Lung (tissue), 12 donors: ENCODE results near the gene RANBP17. TPM values are rescaled to one million over a fixed set of nuclear protein-coding genes. Genes with fewer than 3 reads are reported as not detected.
A peak's percentile ranks its signal among the peaks of the same experiment; 100 is the strongest.

Experiments
- ATAC-seq: fragments of 200-7000 bp; cut with Tn5 transposase; one replicate; pipeline ENCODE4 v1.9.1; 2020; ENCODE audit warnings: moderate number of reproducible peaks; ENCODE audit not compliant: insufficient read depth, low FRiP score
- DNase-seq, 3 donors: peaks; one replicate each; pipeline ENCODE4 v3.0.0-alpha.2; 2013 to 2017
- H3K27ac ChIP-seq, 2 donors: one replicate each; pipeline ENCODE4 v1.5.1; 2013; ENCODE audit warnings: mild to moderate bottlenecking in 2 of 2, moderate library complexity in 2 of 2, control low read depth in 1 of 2, inconsistent platforms in 1 of 2, low read depth in 1 of 2, low read length in 1 of 2
- H3K27me3 ChIP-seq, 3 donors: one replicate each; pipeline ENCODE4 v1.5.1; 2013; ENCODE audit warnings: low read length in 2 of 3; ENCODE audit not compliant: control insufficient read depth in 3 of 3, insufficient read depth in 3 of 3
- H3K36me3 ChIP-seq, 4 donors: one replicate each; pipeline ENCODE4 v1.5.1; 2013; ENCODE audit warnings: low read length in 4 of 4, mild to moderate bottlenecking in 1 of 4, moderate library complexity in 1 of 4; ENCODE audit not compliant: control insufficient read depth in 4 of 4, insufficient read depth in 4 of 4
- H3K4me1 ChIP-seq, 5 donors: one replicate each; pipeline ENCODE4 v1.5.1; 2013; ENCODE audit warnings: low read length in 5 of 5, mild to moderate bottlenecking in 2 of 5, moderate library complexity in 1 of 5; ENCODE audit not compliant: control insufficient read depth in 5 of 5, insufficient read depth in 5 of 5
- H3K4me3 ChIP-seq: one replicate; pipeline ENCODE4 v1.5.1; 2013; ENCODE audit warnings: mild to moderate bottlenecking, control low read depth, moderate library complexity
- H3K9ac ChIP-seq, 2 donors: one replicate each; pipeline ENCODE4 v1.5.1; 2013; ENCODE audit warnings: low read length in 2 of 2, control low read depth in 1 of 2; ENCODE audit not compliant: insufficient read depth in 1 of 2
- H3K9me3 ChIP-seq, 4 donors: one replicate each; pipeline ENCODE4 v1.5.1; 2013; ENCODE audit warnings: low read length in 3 of 4, mild to moderate bottlenecking in 1 of 4, moderate library complexity in 1 of 4; ENCODE audit not compliant: control insufficient read depth in 4 of 4, insufficient read depth in 3 of 4
- WGBS, 2 donors: extraction: QIAGEN DNeasy Blood & Tissue Kit; methylation state at CpG; one replicate each; pipeline ENCODE4 v1.1.7; 2013; 5-methylcytosine and 5-hydroxymethylcytosine counted together
- polyA plus RNA-seq, 2 donors: library from polyadenylated mRNA; stranded (reverse); fragments of 200-250 nt; gene quantifications; one replicate each; pipeline ENCODE4 v1.2.1, GENCODE V29; 2013
- total RNA-seq, 2 donors: library from RNA; depleted of rRNA in 1 of 2; stranded (reverse); fragments of >200 nt in 1 of 2; gene quantifications; one replicate each; pipeline ENCODE4 v1.2.1, GENCODE V29; 2014 to 2021
- TF ChIP-seq, protein P1 (sequence below): IDR thresholded peaks from 2 replicates; pipeline ENCODE4 v1.5.1; 2012; ENCODE audit warnings: mild to moderate bottlenecking; ENCODE audit errors: control extremely low read depth, extremely low read depth
- donor health status: control.
- donor health status: control.
- donor health status: Bipolar disorder and iron deficiency.
- donor health status: healthy.
- donor health status: DM: yes; HTN: yes; CAD: no.

RANBP17 gene
- total and polyA plus RNA-seq, 4 donors: 1.8 to 130 (median 11.0) TPM

- Histone ChIP-seq H3K9ac (no peak overlapping the region), H3K27ac (no peak overlapping the region), H3K9me3 (peaks cover 0 to 16% (median 0%) of the 10 kb centered on the region in 4 donors), H3K36me3 (no peaks in the 10 kb centered on the region), H3K4me1 (peaks cover 0 to 31% (median 4%) of the 10 kb centered on the region in 5 donors), H3K4me3 (no peak overlapping the region), H3K27me3 (peaks cover 16 to 100% (median 86%) of the 10 kb centered on the region in 3 donors)
- DNase-seq (peak in 1 of 3 donors; percentile 21), ATAC-seq (no peak)
- TF ChIP-seq, protein P1, sequence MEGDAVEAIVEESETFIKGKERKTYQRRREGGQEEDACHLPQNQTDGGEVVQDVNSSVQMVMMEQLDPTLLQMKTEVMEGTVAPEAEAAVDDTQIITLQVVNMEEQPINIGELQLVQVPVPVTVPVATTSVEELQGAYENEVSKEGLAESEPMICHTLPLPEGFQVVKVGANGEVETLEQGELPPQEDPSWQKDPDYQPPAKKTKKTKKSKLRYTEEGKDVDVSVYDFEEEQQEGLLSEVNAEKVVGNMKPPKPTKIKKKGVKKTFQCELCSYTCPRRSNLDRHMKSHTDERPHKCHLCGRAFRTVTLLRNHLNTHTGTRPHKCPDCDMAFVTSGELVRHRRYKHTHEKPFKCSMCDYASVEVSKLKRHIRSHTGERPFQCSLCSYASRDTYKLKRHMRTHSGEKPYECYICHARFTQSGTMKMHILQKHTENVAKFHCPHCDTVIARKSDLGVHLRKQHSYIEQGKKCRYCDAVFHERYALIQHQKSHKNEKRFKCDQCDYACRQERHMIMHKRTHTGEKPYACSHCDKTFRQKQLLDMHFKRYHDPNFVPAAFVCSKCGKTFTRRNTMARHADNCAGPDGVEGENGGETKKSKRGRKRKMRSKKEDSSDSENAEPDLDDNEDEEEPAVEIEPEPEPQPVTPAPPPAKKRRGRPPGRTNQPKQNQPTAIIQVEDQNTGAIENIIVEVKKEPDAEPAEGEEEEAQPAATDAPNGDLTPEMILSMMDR: no peak
- 12 to 14% methylated on average over 11 of the region's 11 CpGs for WGBS, 2 donors
Measured at GRCh38 chr5:171317230-171317629, 455.4 kb downstream of the RANBP17 start.

- Histone ChIP-seq H3K36me3 (no peaks in the 10 kb centered on the region), H3K4me3 (no peak overlapping the region), H3K27me3 (peaks cover 14 to 100% (median 85%) of the 10 kb centered on the region in 3 donors), H3K9me3 (peaks cover 0 to 13% (median 0%) of the 10 kb centered on the region in 4 donors), H3K9ac (no peak overlapping the region), H3K4me1 (peaks cover 0 to 28% (median 4%) of the 10 kb centered on the region in 5 donors), H3K27ac (no peak overlapping the region)
- DNase-seq (peak in 1 of 3 donors; percentile 41), ATAC-seq (no peak)
- TF ChIP-seq, protein P1: no peak
- whole genome bisulfite sequencing, 2 donors: 4 to 7% methylated on average over 8 to 9 of the region's 9 CpGs
Measured at GRCh38 chr5:171318026-171318425, 456.2 kb downstream of the RANBP17 start.

GRCh38 chr5:171321447-171321846 is 459.6 kb downstream of the RANBP17 start:
- peaks cover 0 to 11% (median 2%) of the 10 kb centered on the region in 5 donors for H3K4me1 ChIP-seq
- peaks cover 0 to 10% (median 0%) of the 10 kb centered on the region in 4 donors for H3K9me3 ChIP-seq
- H3K36me3 ChIP-seq: no peaks in the 10 kb centered on the region
- no peak overlapping the region for H3K9ac ChIP-seq
- no peak for ATAC-seq
- peaks cover 18 to 90% (median 85%) of the 10 kb centered on the region in 3 donors for H3K27me3 ChIP-seq
- TF ChIP-seq, protein P1: no peak
- no peak overlapping the region for H3K4me3 ChIP-seq
- 79 to 84% methylated on average over 7 of the region's 7 CpGs for WGBS, 2 donors
- no peak for DNase-seq
- no peak overlapping the region for H3K27ac ChIP-seq

GRCh38 chr5:171322527-171322926 is 460.7 kb downstream of the RANBP17 start:
- TF ChIP-seq, protein P1: no peak
- no peaks in the 10 kb centered on the region for H3K36me3 ChIP-seq
- H3K9ac ChIP-seq: no peak overlapping the region
- peaks cover 0 to 3% (median 0%) of the 10 kb centered on the region in 5 donors for H3K4me1 ChIP-seq
- ATAC-seq (no peak), DNase-seq (no peak)
- H3K9me3 ChIP-seq: peaks cover 0 to 8% (median 0%) of the 10 kb centered on the region in 4 donors
- H3K27me3 ChIP-seq: peaks cover 18 to 88% (median 78%) of the 10 kb centered on the region in 3 donors
- no peak overlapping the region for H3K4me3 ChIP-seq
- no peak overlapping the region for H3K27ac ChIP-seq
- 92% methylated on average over 5 of the region's 5 CpGs for WGBS, 2 donors
